ENCODE measurements around the gene OR51G1. TPM values are rescaled to one million over a fixed set of nuclear protein-coding genes. Genes with fewer than 3 reads are reported as not detected.

The OR51G1 gene
- total RNA-seq, 1 experiment from 2014 or later = not detected

DNA sequence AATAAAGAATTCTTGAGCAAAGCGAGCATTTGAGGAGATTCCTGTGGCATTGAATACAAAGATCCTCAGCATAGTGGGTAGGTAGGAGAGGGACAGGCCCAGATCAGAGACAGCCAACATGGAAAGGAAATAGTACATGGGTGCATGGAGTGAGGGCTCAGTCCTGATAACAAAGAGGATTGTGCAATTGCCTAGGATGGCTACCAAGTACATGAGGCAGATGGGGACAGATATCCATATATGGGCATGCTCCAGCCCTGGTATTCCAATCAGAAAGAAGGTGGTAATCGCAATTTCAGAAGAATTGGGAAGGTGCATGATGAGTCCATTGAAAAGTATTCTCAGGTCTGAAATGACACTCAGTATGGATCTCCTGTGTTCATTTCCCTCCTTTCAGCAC, 33.9 kb downstream of the OR51G1 start:
- Histone ChIP-seq H3K56ac (ENCODE audit: insufficient read length, low read depth, low read length) (no peak overlapping the region), H4K91ac (ENCODE audit: insufficient read length, low read depth, low read length) (no peak overlapping the region), H3K14ac (ENCODE audit: insufficient read depth, low read length) (no peak overlapping the region), H2BK12ac (ENCODE audit: insufficient read length, low read depth, low read length) (no peak overlapping the region), H3K23me2 (ENCODE audit: insufficient read length, low read depth, low read length, poor library complexity, severe bottlenecking) (no peaks in the 10 kb centered on the region), H2AK5ac (ENCODE audit: insufficient read length, low read length) (no peak overlapping the region), H2BK15ac (ENCODE audit: low read depth, low read length) (no peak overlapping the region), H4K8ac (replicated peaks; ENCODE audit: insufficient read length, low read depth, low read length) (no peak overlapping the region), H4K20me1 (ENCODE audit: control insufficient read depth, insufficient read depth, insufficient read length) (no peaks in the 10 kb centered on the region), H3K18ac (ENCODE audit: insufficient read length, low read depth, low read length) (no peak overlapping the region), H4K5ac (ENCODE audit: insufficient read length, low read depth, low read length) (no peak overlapping the region), H3K23ac (ENCODE audit: insufficient read length, low read depth, low read length) (no peak overlapping the region), H3K4me1 (ENCODE audit: insufficient read depth, low read length) (no peaks in the 10 kb centered on the region), H3K79me2 (ENCODE audit: insufficient read depth, low read length) (no peaks in the 10 kb centered on the region), H2BK20ac (ENCODE audit: low read depth, low read length, poor library complexity, severe bottlenecking) (no peak overlapping the region), H3K9me3 (ENCODE audit: control insufficient read depth, low read depth, low read length) (no peaks in the 10 kb centered on the region), H3K4ac (ENCODE audit: low read depth, low read length) (no peak overlapping the region), H3K27me3 (ENCODE audit: insufficient read depth, low read length) (no peaks in the 10 kb centered on the region), H3K79me1 (ENCODE audit: insufficient read depth, low read depth, low read length, poor library complexity, severe bottlenecking) (no peaks in the 10 kb centered on the region), H3T11ph (ENCODE audit: low read length) (no peak overlapping the region), H2AFZ (ENCODE audit: low read length) (no peak overlapping the region), H2BK5ac (ENCODE audit: insufficient read length, low read length) (no peak overlapping the region), H3K27ac (ENCODE audit: insufficient read length, low read depth, low read length) (no peak overlapping the region), H2BK120ac (ENCODE audit: low read depth, low read length, poor library complexity, severe bottlenecking) (no peak overlapping the region), H3K4me2 (ENCODE audit: insufficient read depth, insufficient read length, low read length) (no peak overlapping the region), H3K9ac (ENCODE audit: extremely low read depth, insufficient read length, low read length) (no peak overlapping the region)
- TF ChIP-seq, protein P1, sequence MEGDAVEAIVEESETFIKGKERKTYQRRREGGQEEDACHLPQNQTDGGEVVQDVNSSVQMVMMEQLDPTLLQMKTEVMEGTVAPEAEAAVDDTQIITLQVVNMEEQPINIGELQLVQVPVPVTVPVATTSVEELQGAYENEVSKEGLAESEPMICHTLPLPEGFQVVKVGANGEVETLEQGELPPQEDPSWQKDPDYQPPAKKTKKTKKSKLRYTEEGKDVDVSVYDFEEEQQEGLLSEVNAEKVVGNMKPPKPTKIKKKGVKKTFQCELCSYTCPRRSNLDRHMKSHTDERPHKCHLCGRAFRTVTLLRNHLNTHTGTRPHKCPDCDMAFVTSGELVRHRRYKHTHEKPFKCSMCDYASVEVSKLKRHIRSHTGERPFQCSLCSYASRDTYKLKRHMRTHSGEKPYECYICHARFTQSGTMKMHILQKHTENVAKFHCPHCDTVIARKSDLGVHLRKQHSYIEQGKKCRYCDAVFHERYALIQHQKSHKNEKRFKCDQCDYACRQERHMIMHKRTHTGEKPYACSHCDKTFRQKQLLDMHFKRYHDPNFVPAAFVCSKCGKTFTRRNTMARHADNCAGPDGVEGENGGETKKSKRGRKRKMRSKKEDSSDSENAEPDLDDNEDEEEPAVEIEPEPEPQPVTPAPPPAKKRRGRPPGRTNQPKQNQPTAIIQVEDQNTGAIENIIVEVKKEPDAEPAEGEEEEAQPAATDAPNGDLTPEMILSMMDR (conservative IDR thresholded peaks at IDR 0.05) = no peak
- Mint-ChIP-seq H3K36me3 (ENCODE audit: insufficient read depth in 1 of 3, low read depth in 3 of 3) (no peaks in the 10 kb centered on the region), H3K4me3 (no peak overlapping the region), H3K27ac (no peak overlapping the region), H3K9me3 (no peaks in the 10 kb centered on the region), H3K27me3 (ENCODE audit: low read depth) (no peaks in the 10 kb centered on the region), H3K4me1 (no peaks in the 10 kb centered on the region)
- WGBS (ENCODE audit: extremely low coverage, insufficient read length, low lambda C conversion rate) = no CpG with 5 or more reads among the region's 2 CpGs
- no peak for DNase-seq
